ENCODE data around the gene DDX18. TPM values are rescaled to one million over a fixed set of nuclear protein-coding genes. Genes with fewer than 3 reads are reported as not detected.

DDX18 gene
- total and polyA plus RNA-seq, 2 of the 4 experiments (the other 2 are of a cell fraction), result 34.6 to 69.9 TPM

DNA sequence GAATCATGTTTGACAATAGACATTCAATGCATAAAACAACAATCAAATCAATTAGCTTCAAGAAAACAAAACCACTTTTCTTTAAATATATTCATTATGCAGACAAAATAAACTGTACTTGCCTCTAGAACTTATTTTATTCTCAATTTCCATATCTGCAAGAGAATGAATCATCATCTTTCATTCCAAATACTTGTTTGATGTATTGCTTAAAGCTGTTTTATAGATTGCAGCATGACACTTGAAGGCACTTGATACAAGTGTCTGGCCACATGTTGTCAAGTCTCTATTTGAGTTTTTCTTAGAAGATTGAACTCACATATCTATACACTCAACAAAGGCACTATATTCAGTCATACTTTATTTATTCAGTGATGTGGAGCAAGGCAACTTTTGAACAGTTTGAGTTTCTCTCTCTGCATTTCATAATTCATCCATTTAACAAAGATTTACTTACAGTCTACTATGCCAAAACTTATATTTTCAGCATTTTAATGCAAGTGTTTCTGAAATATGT lies 38.7 kb upstream of the DDX18 start:
- Histone ChIP-seq H4K8ac (ENCODE audit: low read depth in 2 of 2, low read length in 2 of 2) (no peak overlapping the region), H2AK5ac (ENCODE audit: low read depth, low read length) (no peak overlapping the region), H3K36me3 (ENCODE audit: control insufficient read depth, insufficient read depth, low read length) (no peaks in the 10 kb centered on the region), H2BK20ac (ENCODE audit: low read depth, low read length) (no peak overlapping the region), H3K9me3 (ENCODE audit: control insufficient read depth, insufficient read depth, low read length) (no peaks in the 10 kb centered on the region), H3K56ac (ENCODE audit: extremely low read depth, insufficient read depth, low read length) (no peak overlapping the region), H3K79me1 (ENCODE audit: low read depth in 1 of 2, low read length in 2 of 2) (no peaks in the 10 kb centered on the region), H3K18ac (ENCODE audit: low read depth, low read length) (no peak overlapping the region), H3K27ac (ENCODE audit: insufficient read depth, low read length) (no peak overlapping the region), H3K4me2 (ENCODE audit: low read depth, low read length) (no peak overlapping the region), H4K20me1 (ENCODE audit: insufficient read depth, low read length) (no peaks in the 10 kb centered on the region), H3K27me3 (ENCODE audit: control insufficient read depth, insufficient read depth, low read length) (no peaks in the 10 kb centered on the region), H3K14ac (replicated peaks; ENCODE audit: low read depth, low read length) (no peak overlapping the region), H3K4me1 (ENCODE audit: control insufficient read depth, insufficient read depth, low read length) (no peaks in the 10 kb centered on the region), H2AFZ (replicated peaks; ENCODE audit: low read length, poor library complexity) (no peak overlapping the region), H2BK15ac (ENCODE audit: low read depth, low read length) (no peak overlapping the region), H2AK9ac (replicated peaks; ENCODE audit: low read depth, low read length, poor library complexity) (no peak overlapping the region), H3K4me3 (ENCODE audit: insufficient read depth, low read depth, low read length) (no peak overlapping the region), H4K91ac (ENCODE audit: insufficient read depth, low read depth, low read length) (no peak overlapping the region), H2BK5ac (ENCODE audit: low read depth, low read length, poor library complexity, severe bottlenecking) (no peak overlapping the region), H3K9ac (ENCODE audit: low read depth, low read length) (no peak overlapping the region), H2BK120ac (ENCODE audit: low read depth, low read length) (no peak overlapping the region), H3K4ac (ENCODE audit: low read depth, low read length) (no peak overlapping the region), H4K5ac (ENCODE audit: low read depth, low read length) (no peak overlapping the region), H3K9me1 (ENCODE audit: insufficient read depth, low read length) (no peaks in the 10 kb centered on the region), H3K23ac (ENCODE audit: low read depth, low read length) (no peak overlapping the region)
- BruUV-seq (replicated peaks), result no TSS peak
- DNase-seq (no peak), ATAC-seq (ENCODE audit: low read depth) (no peak)
- dilution Hi-C loops (cut with HindIII; ENCODE audit: low sequenced_read_pairs, unreplicated experiment), result no loop called here
- intact Hi-C loops (cut with micrococcal nuclease), result no loop called here
- in situ Hi-C loops (cut with MboI; ENCODE audit: low sequenced_read_pairs), result no loop called here
- ChIA-PET CTCF (no interaction called here), POLR2A (ENCODE audit: unreplicated experiment) (no interaction called here)
- TF ChIP-seq MAFK (IDR thresholded peaks at IDR 0.05; ENCODE audit: low read depth, low read length) (no peak), MXI1 (IDR thresholded peaks at IDR 0.05; ENCODE audit: borderline replicate concordance, low read depth, low read length) (no peak), RAD21 (IDR thresholded peaks at IDR 0.05; ENCODE audit: low read length) (no peak), FOS (IDR thresholded peaks at IDR 0.05; ENCODE audit: low read depth, low read length) (no peak), NFE2L2 (IDR thresholded peaks at IDR 0.05; ENCODE audit: low read depth, low read length) (no peak), RCOR1 (IDR thresholded peaks at IDR 0.05; ENCODE audit: insufficient replicate concordance, low read length) (no peak), USF2 (IDR thresholded peaks at IDR 0.05; ENCODE audit: low read depth, low read length) (no peak), SMC3 (IDR thresholded peaks at IDR 0.05; ENCODE audit: low read depth, low read length) (no peak), MAZ (IDR thresholded peaks at IDR 0.05; ENCODE audit: borderline replicate concordance, low read depth, low read length) (no peak), CHD1 (IDR thresholded peaks at IDR 0.05; ENCODE audit: low read depth, low read length) (no peak), RFX5 (IDR thresholded peaks at IDR 0.05; ENCODE audit: low read depth, low read length) (no peak), BHLHE40 (IDR thresholded peaks at IDR 0.05; ENCODE audit: low read depth, low read length) (no peak), POLR2A (IDR thresholded peaks at IDR 0.05; ENCODE audit: low read depth, low read length) (no peak), CEBPB (IDR thresholded peaks at IDR 0.05; ENCODE audit: low read depth, low read length) (no peak), ELK1 (IDR thresholded peaks at IDR 0.05; ENCODE audit: borderline replicate concordance, low read depth, low read length) (no peak)
- TF ChIP-seq, protein P1, sequence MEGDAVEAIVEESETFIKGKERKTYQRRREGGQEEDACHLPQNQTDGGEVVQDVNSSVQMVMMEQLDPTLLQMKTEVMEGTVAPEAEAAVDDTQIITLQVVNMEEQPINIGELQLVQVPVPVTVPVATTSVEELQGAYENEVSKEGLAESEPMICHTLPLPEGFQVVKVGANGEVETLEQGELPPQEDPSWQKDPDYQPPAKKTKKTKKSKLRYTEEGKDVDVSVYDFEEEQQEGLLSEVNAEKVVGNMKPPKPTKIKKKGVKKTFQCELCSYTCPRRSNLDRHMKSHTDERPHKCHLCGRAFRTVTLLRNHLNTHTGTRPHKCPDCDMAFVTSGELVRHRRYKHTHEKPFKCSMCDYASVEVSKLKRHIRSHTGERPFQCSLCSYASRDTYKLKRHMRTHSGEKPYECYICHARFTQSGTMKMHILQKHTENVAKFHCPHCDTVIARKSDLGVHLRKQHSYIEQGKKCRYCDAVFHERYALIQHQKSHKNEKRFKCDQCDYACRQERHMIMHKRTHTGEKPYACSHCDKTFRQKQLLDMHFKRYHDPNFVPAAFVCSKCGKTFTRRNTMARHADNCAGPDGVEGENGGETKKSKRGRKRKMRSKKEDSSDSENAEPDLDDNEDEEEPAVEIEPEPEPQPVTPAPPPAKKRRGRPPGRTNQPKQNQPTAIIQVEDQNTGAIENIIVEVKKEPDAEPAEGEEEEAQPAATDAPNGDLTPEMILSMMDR (conservative IDR thresholded peaks at IDR 0.05; ENCODE audit: low read depth, low read length), result no peak
